Inferior parietal cortex (tissue), 1 donor: ENCODE measurements around the gene MAPRE2.
"Not testable (repeated sequence)": the region's sequence is repeated elsewhere in the genome, so short reads cannot be mapped to it uniquely, and the experiment has no call there.

ENCODE experiments used
- DNase-seq: peaks from one replicate; pipeline ENCODE4 v3.0.0-alpha.2; 2016; ENCODE audit errors: extremely low spot score

The MAPRE2 gene

DNA sequence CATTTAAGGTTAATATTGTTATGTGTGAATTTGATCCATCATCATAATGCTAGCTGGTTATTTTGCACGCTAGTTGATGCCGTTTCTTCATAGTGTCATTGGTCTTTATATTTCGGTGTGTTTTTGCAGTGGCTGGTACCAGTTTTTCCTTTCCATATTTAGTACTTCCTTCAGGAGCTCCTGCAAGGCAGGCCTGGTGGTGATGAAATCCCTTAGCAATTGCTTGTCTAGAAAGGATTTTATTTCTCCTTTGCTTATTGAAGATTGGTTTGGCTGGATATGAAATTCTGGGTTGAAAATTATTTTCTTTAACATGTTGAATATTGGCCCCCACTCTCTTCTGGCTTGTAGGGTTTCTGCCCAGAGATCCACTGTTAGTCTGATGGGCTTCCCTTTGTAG is 109.0 kb downstream of the MAPRE2 start:
- DNase-seq = not testable (repeated sequence)

DNA sequence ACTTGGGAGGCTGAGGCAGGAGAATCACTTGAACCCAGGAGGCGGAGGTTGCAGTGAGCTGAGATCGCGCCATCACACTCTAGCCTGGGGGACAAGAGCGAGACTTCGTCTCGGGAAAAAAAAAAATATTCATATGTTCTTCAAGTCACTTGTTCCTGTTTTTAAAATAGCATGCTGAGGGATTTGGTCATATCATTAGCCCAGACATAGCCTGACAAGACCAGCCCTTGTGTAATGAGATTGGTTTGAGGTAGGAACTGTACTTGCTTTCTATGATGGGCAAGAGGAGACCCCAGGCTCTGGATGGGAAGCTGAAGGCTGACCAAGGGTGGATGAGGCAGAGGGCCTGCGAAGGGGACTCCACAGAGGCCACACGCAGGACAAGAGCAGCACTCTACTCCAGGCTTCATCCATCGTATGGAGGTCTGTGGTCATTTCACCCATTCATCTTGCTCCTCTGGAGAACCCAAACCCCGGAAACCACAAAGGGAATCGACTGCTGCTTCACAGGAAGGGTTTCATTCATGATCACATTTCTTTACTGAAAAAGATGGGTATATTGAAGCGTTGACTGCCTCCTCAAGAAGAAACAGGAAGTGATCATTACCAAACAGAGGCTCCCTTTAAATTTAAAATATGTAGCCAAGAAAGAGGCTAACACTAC is 112.5 kb downstream of the MAPRE2 start:
- DNase-seq = no peak

DNA sequence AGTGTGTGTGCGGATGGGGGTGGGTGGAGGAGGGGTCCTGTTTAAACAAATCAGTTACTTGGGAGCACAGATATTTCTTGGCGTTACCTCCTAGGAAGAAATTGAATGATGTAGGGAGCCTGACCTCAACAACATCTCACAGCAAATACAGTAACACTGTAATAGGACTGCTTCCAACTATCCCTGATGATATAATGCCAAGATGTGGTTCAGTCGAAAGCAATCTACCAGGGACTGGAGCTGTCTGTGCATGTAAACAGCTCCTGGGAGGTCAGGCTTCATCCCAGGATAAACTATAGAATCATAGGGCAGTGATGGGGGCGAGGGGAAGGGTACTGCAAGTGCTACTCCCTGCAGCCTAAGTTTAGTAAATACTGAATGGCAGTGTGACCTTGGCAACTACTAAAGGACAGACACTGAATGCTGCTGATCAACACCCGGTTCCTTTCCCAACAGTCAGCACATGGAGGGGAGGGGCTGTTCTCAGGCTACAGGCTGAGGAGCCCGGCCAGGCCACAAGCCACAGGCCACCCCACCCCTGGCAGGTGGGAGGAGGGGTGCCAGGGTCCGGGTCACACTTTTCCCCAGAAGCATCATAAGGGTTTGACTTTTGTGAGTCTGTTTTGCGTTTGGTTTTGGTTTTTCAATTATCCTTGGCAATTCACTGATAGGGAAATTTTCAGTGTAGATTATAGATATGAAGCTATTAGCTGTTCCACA is 114.3 kb downstream of the MAPRE2 start:
- DNase-seq = no peak

DNA sequence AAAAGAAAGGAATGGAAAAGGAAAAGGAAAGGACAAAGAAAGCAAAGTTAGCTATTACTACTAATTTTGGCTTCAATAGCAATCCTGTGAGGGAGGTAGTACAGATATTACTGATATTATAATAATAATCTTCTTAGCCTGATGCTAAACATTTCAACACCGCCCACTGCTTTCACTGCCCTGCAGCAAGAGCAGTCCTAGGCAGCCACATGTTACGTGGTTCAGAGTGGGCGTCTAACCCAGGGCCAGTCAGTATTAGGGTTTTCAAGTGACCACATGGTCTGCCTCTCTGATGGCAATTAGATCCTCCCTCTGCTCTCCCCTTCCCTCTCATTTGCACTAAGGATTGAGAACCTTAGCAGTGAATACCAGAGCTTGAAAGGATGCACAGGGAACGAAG is 116.0 kb downstream of the MAPRE2 start:
- no peak for DNase-seq

DNA sequence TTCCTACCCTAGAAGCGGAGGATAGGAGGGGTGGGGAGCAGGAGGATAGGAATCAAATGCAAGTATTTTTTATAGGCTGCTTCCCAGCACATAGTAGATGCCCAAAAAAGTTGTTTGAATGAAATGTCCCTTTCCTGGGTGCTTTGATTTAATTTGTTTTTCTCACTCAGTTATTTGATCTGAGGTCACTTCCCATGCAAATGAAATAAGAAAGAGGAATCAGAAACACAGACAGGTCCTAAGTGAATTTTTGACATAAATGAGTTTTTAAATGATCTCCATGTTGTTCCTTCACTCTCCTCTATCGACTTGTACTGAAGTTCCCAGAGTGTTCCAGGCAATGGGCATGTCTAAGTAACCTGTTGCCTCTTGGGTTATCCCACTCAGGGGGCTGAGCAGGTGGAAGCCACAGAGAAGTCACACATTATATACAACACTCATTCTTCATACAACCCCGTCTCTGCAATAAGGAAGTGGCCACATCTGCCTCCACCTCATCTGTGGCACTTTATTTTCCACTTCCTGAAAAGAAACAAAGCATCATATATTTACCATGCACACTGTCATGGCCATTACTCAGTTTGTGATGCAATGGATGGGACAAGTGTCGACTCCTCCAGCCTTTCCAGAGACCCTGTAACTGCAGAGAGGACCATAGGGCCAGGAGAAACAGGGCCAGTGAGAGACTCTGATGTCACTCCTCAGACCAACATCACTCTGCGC is 117.7 kb downstream of the MAPRE2 start:
- DNase-seq = no peak

DNA sequence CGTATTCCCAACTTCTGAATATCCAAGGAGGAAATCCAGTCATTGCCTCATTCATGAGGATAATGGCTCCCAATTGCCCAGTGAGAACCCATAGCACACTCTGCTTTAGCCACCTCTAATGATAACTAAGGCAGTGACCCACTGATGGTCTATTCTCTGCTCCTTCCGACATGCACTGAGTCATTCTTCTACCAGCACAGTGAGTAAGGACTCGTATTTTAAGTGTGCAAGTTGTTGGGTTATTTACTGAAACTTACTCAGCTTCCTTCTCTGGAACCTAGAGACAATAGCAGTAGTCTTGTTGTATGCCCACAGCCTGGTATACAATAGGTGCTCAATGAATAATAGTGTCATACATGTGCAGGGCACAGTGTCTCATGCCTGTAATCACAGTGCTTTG is 118.6 kb downstream of the MAPRE2 start:
- no peak for DNase-seq

DNA sequence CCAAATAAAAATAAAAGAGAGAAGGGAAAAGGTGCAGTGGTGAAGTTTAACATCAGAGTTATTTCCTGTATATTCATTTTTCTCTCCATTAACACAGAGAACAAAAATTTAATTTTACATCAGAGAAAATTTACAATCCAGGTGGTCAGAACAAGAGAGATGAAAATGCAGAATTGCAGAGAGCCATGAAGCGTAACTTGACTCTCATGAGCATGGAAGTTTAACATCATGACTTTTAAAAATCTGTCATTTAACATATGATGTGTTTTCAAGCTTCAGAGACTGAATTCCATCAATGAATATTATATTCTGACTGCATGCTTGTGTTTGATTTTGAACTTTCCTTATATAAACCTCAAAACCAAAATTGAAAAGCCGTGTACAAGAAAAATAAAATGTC is 120.3 kb downstream of the MAPRE2 start:
- DNase-seq = no peak

DNA sequence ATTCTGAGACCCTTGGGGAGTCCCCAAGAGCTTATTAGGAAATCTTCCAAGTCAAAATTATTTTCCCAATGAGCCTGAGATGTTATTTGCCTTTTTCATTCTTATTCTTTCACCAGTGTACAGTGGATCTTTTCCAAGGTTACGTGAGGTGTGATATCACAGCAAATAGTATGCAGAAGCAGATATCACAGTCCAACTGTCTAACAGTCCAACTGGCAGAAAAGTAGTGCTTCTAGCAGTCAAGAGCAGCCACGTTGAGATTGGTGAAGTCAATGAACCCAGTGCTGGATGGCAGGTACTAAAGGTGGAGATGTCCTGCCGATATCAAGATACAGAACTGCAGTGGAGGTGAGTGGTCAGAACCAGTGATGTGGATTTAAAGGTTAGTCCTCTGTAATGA is 120.7 kb downstream of the MAPRE2 start:
- no peak for DNase-seq

DNA sequence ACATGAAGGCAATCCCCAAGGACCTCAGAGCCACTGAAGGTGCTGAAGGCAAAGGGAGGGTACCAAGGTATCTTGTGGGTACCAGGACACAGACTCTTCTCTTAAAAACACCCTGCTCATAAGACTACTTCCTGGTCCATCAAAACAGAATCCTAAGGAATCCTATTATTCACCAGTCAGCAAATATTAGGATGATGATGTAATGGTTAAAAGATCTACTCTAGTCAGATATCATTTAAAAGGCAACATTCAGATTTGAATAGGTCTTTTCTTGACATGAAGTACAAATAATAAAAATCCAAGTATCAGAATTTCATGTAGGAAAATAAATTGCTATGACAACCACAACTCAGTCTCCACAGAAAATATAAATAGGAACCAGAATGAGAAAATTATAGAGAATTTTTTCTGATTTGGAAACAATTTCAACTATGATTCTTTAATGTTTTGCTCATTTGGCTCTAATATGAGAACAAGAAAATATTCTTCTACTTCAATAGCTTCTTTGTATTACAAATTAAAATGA is 121.9 kb downstream of the MAPRE2 start:
- no peak for DNase-seq

DNA sequence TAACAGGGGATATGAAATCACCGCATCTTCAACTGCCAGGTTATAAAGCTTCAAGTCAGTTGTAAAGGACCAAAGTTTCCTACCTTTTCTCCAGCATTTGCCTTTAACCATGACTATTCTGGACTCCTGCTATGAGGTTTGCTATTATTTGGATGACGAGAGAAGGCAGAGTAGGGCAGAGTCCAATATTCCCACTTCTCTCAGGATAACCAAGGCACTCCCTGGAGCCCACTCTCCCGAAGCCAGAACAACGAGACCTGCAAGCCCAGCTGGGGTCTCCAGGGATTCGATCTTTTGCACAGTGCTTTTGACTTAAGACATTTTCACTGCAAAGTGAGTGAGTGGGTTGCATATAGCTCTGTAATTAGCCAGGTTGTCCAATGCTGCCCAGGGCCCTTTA is 122.5 kb downstream of the MAPRE2 start:
- no peak for DNase-seq

DNA sequence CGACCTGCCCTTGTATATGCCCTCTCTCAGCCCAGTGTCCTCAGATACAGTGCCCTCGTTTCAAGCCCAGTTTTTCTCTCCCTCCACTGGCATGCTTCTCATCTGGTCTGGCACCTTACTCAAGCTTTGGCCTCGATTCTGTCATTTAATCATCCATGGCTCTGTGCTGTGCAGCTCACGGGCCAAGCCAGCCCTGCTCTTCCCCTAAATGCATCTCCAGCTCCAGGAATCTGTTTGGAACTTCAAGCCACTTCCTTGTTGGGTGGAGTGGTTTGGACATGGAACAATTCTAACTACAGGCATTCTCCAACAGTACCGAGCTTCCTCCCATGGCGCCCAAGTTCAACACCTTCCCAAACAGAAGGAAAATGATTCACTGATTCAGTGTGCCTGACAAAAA is 122.9 kb downstream of the MAPRE2 start:
- no peak for DNase-seq

DNA sequence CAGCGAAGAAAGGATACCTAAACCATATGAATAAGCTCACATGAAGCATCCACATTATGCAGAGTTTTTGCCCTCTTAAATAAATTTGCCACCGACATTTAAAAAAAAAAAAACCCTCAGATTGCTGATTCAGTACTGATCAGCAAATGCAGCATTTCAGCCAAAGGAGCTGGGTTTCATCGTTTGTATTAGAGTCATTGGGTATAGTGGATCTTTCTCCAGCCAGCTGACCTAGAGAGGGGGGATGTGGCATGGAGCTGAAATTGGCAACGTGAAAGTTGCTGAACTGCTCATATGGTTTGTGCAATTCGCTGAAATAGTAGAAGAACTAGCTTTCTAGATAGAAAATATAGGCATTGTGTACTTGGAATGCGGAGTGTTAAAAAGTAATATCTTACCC is 126.1 kb downstream of the MAPRE2 start:
- no peak for DNase-seq

DNA sequence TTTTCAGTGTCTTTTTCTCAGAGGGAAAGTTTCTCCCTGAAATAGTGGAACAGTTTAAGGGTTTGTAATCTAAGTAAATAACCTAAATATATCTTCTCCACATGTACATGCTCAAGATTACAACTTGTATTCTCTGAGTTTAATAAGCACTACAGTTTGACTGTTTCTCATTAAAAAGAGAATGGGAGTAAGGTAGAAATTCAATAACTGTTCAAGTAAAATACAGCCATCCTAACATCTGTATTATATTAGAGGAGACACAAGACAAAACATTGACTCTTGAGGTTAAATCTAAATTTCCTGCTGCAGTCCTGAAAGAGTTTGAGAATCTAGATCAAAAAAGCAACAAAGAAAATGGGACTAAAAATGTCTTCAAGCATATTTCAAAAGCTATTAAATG is 126.6 kb downstream of the MAPRE2 start:
- DNase-seq = no peak

DNA sequence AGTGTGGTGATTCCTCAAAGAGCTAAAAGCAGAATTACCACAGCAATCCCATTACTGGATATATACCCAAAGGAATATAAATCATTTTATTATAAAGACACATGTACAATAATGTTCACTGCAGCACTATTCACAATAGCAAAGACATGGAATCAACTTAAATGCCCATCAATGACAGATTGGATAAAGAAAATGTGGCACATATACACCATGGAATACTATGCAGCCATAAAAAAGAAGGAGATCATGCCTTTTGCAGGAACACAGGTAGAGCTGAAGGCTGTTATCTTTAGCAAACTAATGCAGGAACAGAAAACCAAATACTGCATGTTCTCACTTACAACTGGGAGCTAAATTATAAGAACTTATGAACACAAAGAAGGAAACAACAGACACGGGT is 129.1 kb downstream of the MAPRE2 start:
- not testable (repeated sequence) for DNase-seq

DNA sequence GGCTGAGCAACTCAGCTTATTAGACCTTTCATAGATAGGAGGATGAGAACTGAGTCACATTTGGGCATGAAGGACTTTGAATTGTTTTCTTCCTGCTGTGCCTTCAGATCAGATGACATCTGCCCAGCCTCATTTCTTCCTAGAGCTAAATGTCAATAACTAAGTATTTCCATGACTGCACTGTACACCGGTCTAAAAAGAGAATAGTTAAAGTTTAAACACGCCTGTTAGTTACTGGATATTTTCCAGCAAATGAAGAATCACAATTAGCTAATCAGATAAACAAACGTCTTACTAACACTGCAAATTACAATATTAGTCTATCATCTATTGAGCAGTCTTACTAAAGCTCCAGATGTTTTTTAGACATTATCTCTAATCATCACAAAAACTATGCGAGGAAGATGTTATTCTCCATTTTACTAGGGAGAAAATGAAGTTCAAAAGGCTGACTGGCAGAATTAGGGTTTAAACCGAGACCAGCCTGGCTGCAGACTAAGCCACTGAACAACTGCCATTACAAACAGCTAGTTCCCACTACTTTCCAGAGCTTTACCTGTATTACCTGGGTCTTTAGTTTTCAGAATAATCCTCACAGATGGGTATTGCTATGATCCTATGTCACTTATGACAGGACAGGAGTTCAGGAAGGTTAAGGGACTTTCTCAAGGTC is 130.2 kb downstream of the MAPRE2 start:
- no peak for DNase-seq

DNA sequence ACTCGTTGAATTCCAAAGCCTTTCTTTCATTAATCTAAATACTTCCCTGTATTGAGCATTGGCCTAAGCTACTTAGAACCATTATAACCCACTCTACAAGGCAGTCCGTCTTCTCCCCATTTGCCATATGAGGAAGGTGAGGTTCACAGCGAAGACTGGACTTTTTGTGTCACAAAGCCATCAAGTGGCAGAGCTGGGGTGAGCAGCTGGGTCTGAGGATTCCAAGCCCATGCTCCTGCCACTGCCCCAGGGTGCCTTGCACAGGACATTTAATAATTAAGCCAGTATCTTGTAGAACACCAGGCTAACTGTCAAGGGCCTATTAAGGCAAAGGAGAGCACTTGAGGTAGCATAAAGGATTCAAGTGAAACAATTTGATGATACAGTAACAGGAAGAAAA is 130.8 kb downstream of the MAPRE2 start:
- no peak for DNase-seq

DNA sequence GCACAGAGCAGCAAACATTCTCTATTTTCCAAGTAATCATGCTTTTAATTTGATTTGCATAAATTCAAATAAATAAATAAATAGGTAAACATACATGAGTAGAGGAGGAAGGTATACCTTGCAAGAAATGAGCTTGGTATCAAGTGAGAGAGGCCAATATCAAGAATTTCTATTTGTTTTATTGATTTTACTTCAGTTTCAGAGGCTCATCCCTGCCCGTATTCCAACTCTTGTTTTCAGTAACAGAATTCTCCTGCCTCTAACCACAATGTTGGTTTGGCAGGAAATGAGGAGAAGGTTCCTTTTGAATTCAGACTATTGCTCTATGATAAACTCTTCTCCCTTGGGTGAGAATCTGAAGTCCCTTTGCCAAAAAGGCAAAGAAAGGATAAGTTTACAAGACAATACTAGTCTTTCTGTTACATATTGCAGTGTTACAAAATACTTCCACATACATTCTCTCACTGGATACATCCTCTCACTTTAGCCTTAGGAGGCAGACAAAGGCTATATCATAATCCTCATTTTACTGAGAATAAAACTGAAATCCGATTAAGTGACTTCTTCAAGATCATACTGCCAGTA is 131.3 kb downstream of the MAPRE2 start:
- no peak for DNase-seq

DNA sequence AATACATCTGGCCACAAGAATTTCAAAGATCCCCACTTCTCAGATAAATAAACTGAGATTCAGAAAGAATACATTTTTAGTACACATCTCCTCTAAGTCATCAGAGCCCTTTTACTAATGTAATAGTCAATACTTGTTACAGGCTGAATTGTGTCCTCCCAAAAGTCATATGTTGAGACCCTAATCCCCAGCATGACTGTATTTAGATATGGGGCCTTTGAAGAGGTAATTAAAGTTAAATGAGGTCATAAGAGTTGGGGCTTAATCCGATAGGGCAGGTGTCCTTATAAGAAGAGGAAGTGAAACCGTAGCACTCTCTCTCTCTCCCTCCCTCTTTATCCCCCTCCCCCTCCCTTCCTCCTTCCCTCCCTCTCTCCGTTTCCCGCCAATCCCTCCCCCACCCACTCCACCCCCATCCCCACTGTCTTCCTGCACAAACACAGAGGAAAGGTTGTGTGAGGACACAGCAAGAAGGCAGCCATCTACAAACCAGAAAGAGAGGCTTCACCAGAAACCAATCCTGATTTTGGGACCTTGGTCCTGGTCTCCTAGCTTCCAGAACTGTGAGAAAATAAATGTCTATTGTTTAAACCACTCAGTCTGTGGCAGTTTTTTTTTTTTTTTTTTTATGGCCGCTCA is 133.0 kb downstream of the MAPRE2 start:
- no peak for DNase-seq

DNA sequence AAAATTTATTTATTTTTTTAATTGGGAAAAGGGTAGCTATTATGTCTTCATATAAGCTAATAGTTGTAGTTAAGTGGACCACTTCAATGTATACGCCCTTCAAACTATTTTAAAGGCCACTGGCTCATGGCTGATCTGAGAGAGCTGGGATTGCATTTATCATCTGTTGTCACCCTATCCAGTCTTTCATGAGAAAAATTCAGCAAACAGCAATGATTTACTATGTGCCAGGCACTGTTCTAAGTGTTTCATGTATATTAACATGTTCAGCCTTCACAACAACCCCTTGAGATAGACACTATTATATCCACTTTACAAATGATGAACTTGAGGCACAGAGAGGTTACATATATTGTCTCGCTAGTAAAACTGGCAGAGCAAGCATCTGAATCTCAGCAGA is 133.5 kb downstream of the MAPRE2 start:
- no peak for DNase-seq

DNA sequence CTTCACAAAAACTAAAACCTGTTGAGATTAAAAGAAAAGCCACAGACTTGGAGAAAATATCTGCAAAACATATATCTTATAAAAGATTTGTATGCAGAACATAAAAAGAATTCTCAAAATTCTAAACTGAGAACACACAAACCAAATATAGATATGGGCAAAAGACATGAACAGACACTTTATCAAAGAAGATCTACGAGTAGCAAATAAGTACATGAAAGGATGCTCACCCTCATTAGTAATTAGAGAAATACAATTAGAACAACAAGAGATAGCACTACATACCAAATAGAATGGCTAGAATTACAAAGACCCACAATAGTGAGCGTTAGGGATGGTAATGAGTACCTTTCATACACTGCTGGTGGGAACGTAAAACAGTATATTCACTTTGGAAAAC is 135.7 kb downstream of the MAPRE2 start:
- DNase-seq = no peak

DNA sequence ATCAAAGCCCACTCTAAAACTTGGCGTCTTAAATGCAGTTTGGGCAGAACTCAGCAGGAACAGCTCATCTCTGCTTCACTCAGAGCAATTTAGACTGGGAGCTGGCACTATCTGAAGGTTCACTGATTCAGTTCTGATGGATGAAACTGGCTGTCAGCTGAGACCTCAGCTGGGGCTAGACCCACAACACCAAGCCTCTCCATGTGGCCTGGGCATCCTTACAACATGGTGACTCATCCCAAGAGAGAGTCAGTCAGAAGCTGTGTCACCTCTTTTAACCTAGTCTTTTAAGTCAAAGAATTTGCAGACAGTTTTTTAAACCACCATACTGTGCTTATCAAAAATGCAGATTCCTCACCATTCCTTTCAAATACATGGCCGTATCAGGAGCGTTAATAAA is 137.0 kb downstream of the MAPRE2 start:
- no peak for DNase-seq
